SJSA1 (cell line): ENCODE measurements around the gene ETV6. TPM values are rescaled to one million over a fixed set of nuclear protein-coding genes. Genes with fewer than 3 reads are reported as not detected.
"Not testable (repeated sequence)": the region's sequence is repeated elsewhere in the genome, so short reads cannot be mapped to it uniquely, and the experiment has no call there.

Experiments used
- DNase-seq, 2 experiments: peaks; one replicate each; pipeline ENCODE4 v3.0.0-alpha.2; 2015 to 2020; ENCODE audit warnings: low spot score in 2 of 2, low read depth in 1 of 2
- H3K27ac ChIP-seq: fragments of 250-450 bp; sonication (Bioruptor Pico); 2 replicates; pipeline ENCODE4 v1.5.1; 2020; ENCODE audit warnings: mild to moderate bottlenecking, moderate library complexity
- H3K27me3 ChIP-seq: fragments of 250-450 bp; sonication (Bioruptor Pico); replicated peaks from 2 replicates; pipeline ENCODE4 v1.5.1; 2020; ENCODE audit warnings: mild to moderate bottlenecking, moderate library complexity
- H3K36me3 ChIP-seq: fragments of 250-450 bp; sonication (Bioruptor Pico); 2 replicates; pipeline ENCODE4 v1.5.1; 2020; ENCODE audit warnings: mild to moderate bottlenecking
- H3K4me1 ChIP-seq: fragments of 250-450 bp; sonication (Bioruptor Pico); replicated peaks from 2 replicates; pipeline ENCODE4 v1.6.1; 2021; ENCODE audit warnings: mild to moderate bottlenecking
- H3K4me3 ChIP-seq: fragments of 250-450 bp; sonication (Bioruptor Pico); 2 replicates; pipeline ENCODE4 v1.5.1; 2020; ENCODE audit warnings: mild to moderate bottlenecking
- H3K9me3 ChIP-seq: fragments of 250-450 bp; sonication (Bioruptor Pico); replicated peaks from 2 replicates; pipeline ENCODE4 v1.5.1; 2020; ENCODE audit warnings: mild to moderate bottlenecking
- total RNA-seq: library from RNA; depleted of rRNA; stranded (reverse); fragments of >200 nt; shearing (Covaris generic); gene quantifications from 2 replicates; pipeline ENCODE4 v1.2.3, GENCODE V29; 2014

The ETV6 gene
- total RNA-seq, 1 experiment from 2014 or later, result 8.0 TPM

- DNase-seq, result no peak
- H3K4me1 ChIP-seq, result peaks cover 9% of the 10 kb centered on the region
- no peaks in the 10 kb centered on the region for H3K36me3 ChIP-seq
- H3K4me3 ChIP-seq, result no peak overlapping the region
- no peaks in the 10 kb centered on the region for H3K9me3 ChIP-seq
- H3K27ac ChIP-seq, result no peak overlapping the region
- no peaks in the 10 kb centered on the region for H3K27me3 ChIP-seq
These were observed 19.3 kb upstream of the ETV6 start for GRCh38 chr12:11630046-11630706.

GRCh38 chr12:11631288-11631687, 18.2 kb upstream of the ETV6 start:
- H3K4me3 ChIP-seq, result no peak overlapping the region
- H3K27ac ChIP-seq, result no peak overlapping the region
- H3K27me3 ChIP-seq, result no peaks in the 10 kb centered on the region
- H3K4me1 ChIP-seq, result peaks cover 9% of the 10 kb centered on the region
- peaks cover 8% of the 10 kb centered on the region for H3K9me3 ChIP-seq
- DNase-seq, result no peak
- no peaks in the 10 kb centered on the region for H3K36me3 ChIP-seq

GRCh38 chr12:11631881-11632280, 17.6 kb upstream of the ETV6 start:
- H3K4me1 ChIP-seq, H3K36me3 ChIP-seq, DNase-seq, H3K27ac ChIP-seq, H3K27me3 ChIP-seq, H3K4me3 ChIP-seq: not testable (repeated sequence)
- peaks cover 12% of the 10 kb centered on the region for H3K9me3 ChIP-seq

GRCh38 chr12:11633968-11634367, 15.5 kb upstream of the ETV6 start:
- H3K36me3 ChIP-seq, result no peaks in the 10 kb centered on the region
- H3K4me3 ChIP-seq, result no peak overlapping the region
- peak; percentile 52 to 87 for DNase-seq
- 0 out of 2 replicates have a peak overlapping the region, but pooled peaks have one; percentile 7 for H3K27ac ChIP-seq
- H3K4me1 ChIP-seq, result peaks cover 9% of the 10 kb centered on the region
- H3K27me3 ChIP-seq, result no peaks in the 10 kb centered on the region
- peaks cover 12% of the 10 kb centered on the region for H3K9me3 ChIP-seq

GRCh38 chr12:11635341-11635740, 14.1 kb upstream of the ETV6 start:
- Histone ChIP-seq H3K27me3 (no peaks in the 10 kb centered on the region), H3K4me1 (peaks cover 9% of the 10 kb centered on the region), H3K36me3 (no peaks in the 10 kb centered on the region), H3K9me3 (peaks cover 12% of the 10 kb centered on the region), H3K4me3 (no peak overlapping the region), H3K27ac (no peak overlapping the region)
- no peak for DNase-seq

GRCh38 chr12:11638315-11638916, 11.1 kb upstream of the ETV6 start:
- no peak for DNase-seq
- Histone ChIP-seq H3K36me3 (no peaks in the 10 kb centered on the region), H3K4me1 (peaks cover 8% of the 10 kb centered on the region), H3K9me3 (peaks cover 12% of the 10 kb centered on the region), H3K4me3 (no peak overlapping the region), H3K27me3 (no peaks in the 10 kb centered on the region), H3K27ac (no peak overlapping the region)

- H3K4me1 ChIP-seq, result no peaks in the 10 kb centered on the region
- H3K27ac ChIP-seq, result no peak overlapping the region
- H3K36me3 ChIP-seq, result no peaks in the 10 kb centered on the region
- H3K9me3 ChIP-seq, result peaks cover 12% of the 10 kb centered on the region
- no peak for DNase-seq
- H3K27me3 ChIP-seq, result no peaks in the 10 kb centered on the region
- no peak overlapping the region for H3K4me3 ChIP-seq
These were observed 10.0 kb upstream of the ETV6 start for GRCh38 chr12:11639454-11639853.

- Histone ChIP-seq H3K4me3 (no peak overlapping the region), H3K27ac (no peak overlapping the region), H3K36me3 (no peaks in the 10 kb centered on the region), H3K9me3 (peaks cover 2% of the 10 kb centered on the region; the same call in 1 of the 2 replicates), H3K27me3 (no peaks in the 10 kb centered on the region), H3K4me1 (no peaks in the 10 kb centered on the region)
- no peak for DNase-seq
These were observed 8.0 kb upstream of the ETV6 start for GRCh38 chr12:11641522-11641921.

GRCh38 chr12:11642785-11643184, 6.7 kb upstream of the ETV6 start:
- Histone ChIP-seq H3K27ac (no peak overlapping the region), H3K27me3 (no peaks in the 10 kb centered on the region), H3K9me3 (no peaks in the 10 kb centered on the region), H3K36me3 (no peaks in the 10 kb centered on the region), H3K4me1 (no peaks in the 10 kb centered on the region), H3K4me3 (no peak overlapping the region)
- DNase-seq, result no peak

GRCh38 chr12:11645391-11645790, 4.1 kb upstream of the ETV6 start:
- no peak for DNase-seq
- H3K27ac ChIP-seq, result no peak overlapping the region
- no peaks in the 10 kb centered on the region for H3K9me3 ChIP-seq
- no peaks in the 10 kb centered on the region for H3K36me3 ChIP-seq
- H3K4me3 ChIP-seq, result no peak overlapping the region
- no peaks in the 10 kb centered on the region for H3K27me3 ChIP-seq
- no peaks in the 10 kb centered on the region; the same call in 1 of the 2 replicates for H3K4me1 ChIP-seq

GRCh38 chr12:11648514-11649412, 711 bp upstream of the ETV6 start:
- Histone ChIP-seq H3K9me3 (no peaks in the 10 kb centered on the region), H3K4me1 (peaks cover 19% of the 10 kb centered on the region), H3K4me3 (peak overlapping the region; percentile 50), H3K27ac (peak overlapping the region; percentile 98), H3K27me3 (no peaks in the 10 kb centered on the region), H3K36me3 (no peaks in the 10 kb centered on the region)
- peak; percentile 84 to 90 for DNase-seq

GRCh38 chr12:11650286-11651281, 1.1 kb downstream of the ETV6 start:
- Histone ChIP-seq H3K36me3 (no peaks in the 10 kb centered on the region), H3K27me3 (no peaks in the 10 kb centered on the region), H3K27ac (peak overlapping the region; percentile 81), H3K4me3 (peak overlapping the region; percentile 50), H3K4me1 (peaks cover 19% of the 10 kb centered on the region), H3K9me3 (no peaks in the 10 kb centered on the region)
- peak in 1 of 2 experiments; percentile 66 for DNase-seq

- no peaks in the 10 kb centered on the region for H3K36me3 ChIP-seq
- peak overlapping the region; percentile 81 for H3K27ac ChIP-seq
- no peaks in the 10 kb centered on the region for H3K27me3 ChIP-seq
- DNase-seq, result no peak
- no peaks in the 10 kb centered on the region for H3K9me3 ChIP-seq
- H3K4me1 ChIP-seq, result peaks cover 25% of the 10 kb centered on the region
- peak overlapping the region; percentile 50 for H3K4me3 ChIP-seq
These were observed 1.9 kb downstream of the ETV6 start for GRCh38 chr12:11651381-11651780.
